ENCODE measurements around the gene ATRIP. TPM values are rescaled to one million over a fixed set of nuclear protein-coding genes. Genes with fewer than 3 reads are reported as not detected.

Gene ATRIP
- total and polyA plus RNA-seq, 2 donors from 2014 or later: 5.4 to 6.7 TPM

DNA sequence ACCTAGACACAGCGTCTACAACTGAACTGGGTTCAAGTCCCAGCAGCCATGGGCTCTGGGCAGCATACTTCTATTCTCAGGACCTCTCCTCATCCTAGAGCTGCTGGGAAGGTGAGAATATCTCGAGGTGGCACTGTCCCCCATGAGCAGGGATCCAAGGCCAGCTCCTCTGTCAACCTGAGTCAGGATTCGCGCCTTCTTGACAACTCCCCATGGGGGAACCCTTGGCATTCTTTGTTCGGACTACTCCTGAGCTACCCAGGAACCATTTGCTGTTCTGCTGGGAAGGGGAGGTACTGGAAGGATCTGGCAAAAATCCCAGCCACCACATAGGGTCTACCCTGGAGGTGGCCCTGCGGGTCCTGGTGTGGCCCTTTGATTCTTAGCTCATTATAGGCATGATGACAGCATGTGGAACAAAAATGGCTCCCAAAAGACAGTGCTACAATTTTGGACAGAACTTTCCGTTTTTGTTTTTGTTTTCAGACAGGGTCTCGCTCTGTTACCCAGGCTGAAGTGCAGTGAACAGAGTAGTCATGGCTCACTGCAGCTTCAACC, 38.9 kb upstream of the ATRIP start:
- no peak overlapping the region for H3K27ac ChIP-seq (ENCODE audit: low read depth in 2 of 2, low read length in 2 of 2)
- no peaks in the 10 kb centered on the region for H3K4me1 ChIP-seq (ENCODE audit: control insufficient read depth in 2 of 3, insufficient read depth in 2 of 3, low read depth in 1 of 3, low read length in 3 of 3)
- no peak overlapping the region for H3K4me3 ChIP-seq (ENCODE audit: low read length in 3 of 3)
- H3K27me3 ChIP-seq (ENCODE audit: control insufficient read depth, insufficient read depth, low read length): no peaks in the 10 kb centered on the region
- no peak for TF ChIP-seq CTCF (IDR thresholded peaks at IDR 0.05; ENCODE audit: borderline replicate concordance, extremely low read depth, insufficient read depth)
- H3K36me3 ChIP-seq (ENCODE audit: control insufficient read depth in 2 of 3, insufficient read depth in 3 of 3, low read length in 3 of 3): peaks cover 0 to 55% (median 54%) of the 10 kb centered on the region in 3 donors
- intact Hi-C loops (cut with DNase I): no loop called here
- DNase-seq: peak in 1 of 5 donors; percentile 6
- no peak for FAIRE-seq
- H3K9me3 ChIP-seq (ENCODE audit: control insufficient read depth in 2 of 3, insufficient read depth in 1 of 3, low read length in 3 of 3): no peaks in the 10 kb centered on the region
- no peak overlapping the region for H3K9ac ChIP-seq (ENCODE audit: low read length in 3 of 3)

DNA sequence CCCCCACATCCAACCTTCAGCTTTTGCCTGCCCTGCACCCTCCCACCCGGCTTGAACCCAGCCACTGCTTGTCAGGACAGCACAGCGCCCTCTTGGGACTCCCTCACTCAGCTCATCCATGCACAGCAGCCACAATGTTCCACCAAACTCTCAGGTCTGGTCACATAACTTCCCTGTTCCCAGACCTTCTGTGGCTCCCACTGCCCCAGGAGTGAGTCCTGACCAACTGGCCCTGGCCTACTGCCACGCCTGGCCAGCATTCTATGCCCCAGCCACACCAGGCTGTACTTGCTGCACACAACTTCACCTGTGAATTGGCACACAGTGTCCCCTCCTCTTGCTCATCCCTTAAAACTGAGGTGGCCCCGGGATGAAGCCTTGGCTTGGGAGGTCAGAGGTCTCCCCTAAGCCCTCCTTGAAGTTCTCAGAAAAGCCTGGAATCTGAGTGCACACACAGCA, 37.7 kb upstream of the ATRIP start:
- Histone ChIP-seq H3K9ac (ENCODE audit: low read length in 3 of 3) (no peak overlapping the region), H3K4me1 (ENCODE audit: control insufficient read depth in 2 of 3, insufficient read depth in 2 of 3, low read depth in 1 of 3, low read length in 3 of 3) (no peaks in the 10 kb centered on the region), H3K4me3 (ENCODE audit: low read length in 3 of 3) (no peak overlapping the region), H3K27me3 (ENCODE audit: control insufficient read depth, insufficient read depth, low read length) (no peaks in the 10 kb centered on the region), H3K36me3 (ENCODE audit: control insufficient read depth in 2 of 3, insufficient read depth in 3 of 3, low read length in 3 of 3) (peaks cover 0 to 65% (median 61%) of the 10 kb centered on the region in 3 donors), H3K27ac (ENCODE audit: low read depth in 2 of 2, low read length in 2 of 2) (no peak overlapping the region), H3K9me3 (ENCODE audit: control insufficient read depth in 2 of 3, insufficient read depth in 1 of 3, low read length in 3 of 3) (no peaks in the 10 kb centered on the region)
- FAIRE-seq (no peak), DNase-seq (peak in 2 of 5 donors; percentile 7 to 28)
- intact Hi-C loops (cut with DNase I): no loop called here
- no peak for TF ChIP-seq CTCF (IDR thresholded peaks at IDR 0.05; ENCODE audit: borderline replicate concordance, extremely low read depth, insufficient read depth)

DNA sequence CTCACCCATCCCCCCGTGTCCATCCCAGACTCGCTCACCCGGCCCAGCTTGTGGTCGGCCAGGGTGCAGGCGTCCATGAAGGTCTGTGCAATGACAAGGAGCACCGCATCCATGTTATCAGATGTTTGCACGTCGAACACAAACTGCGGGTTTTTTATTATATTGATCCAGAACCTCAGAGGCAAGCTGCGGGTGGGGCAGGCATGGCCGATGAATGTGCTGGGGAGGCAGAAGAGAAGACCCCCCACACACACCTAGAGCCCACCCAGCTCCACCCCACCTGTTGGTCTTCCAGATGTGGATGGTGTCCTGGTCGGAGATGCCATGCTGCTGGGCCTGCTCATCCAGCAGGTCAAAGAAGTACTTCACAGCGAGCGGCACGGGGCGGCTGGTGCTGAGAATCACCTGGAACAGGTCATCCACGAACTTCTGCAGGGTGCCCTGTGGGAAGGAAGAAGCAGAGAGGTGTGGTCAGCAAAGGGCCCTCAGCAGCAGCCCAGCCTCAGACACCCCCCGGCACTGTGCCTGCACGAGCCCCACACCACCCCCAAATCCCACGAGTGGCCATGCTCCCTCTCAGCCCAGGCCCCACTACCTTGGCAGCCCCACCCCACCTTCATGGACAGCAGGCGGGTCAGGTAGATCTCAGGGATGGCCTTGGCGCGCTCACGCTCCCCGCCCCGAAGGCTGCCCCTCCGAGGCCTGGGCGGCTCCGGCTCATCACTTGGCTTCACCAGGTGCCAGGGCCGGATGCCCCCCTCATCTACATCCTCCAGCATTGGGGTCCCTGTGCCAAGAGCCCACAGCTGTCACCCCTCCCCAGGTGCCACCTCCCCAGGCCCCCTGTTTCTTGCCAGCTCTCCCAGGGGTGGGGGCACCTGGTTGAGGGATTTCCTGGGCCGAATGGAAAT, 37.0 kb upstream of the ATRIP start:
- intact Hi-C loops (cut with DNase I): no loop called here
- DNase-seq (peak in 3 of 5 donors; percentile 4 to 66 (median 31)), FAIRE-seq (no peak)
- Histone ChIP-seq H3K4me1 (ENCODE audit: control insufficient read depth in 2 of 3, insufficient read depth in 2 of 3, low read depth in 1 of 3, low read length in 3 of 3) (no peaks in the 10 kb centered on the region), H3K27ac (ENCODE audit: low read depth in 2 of 2, low read length in 2 of 2) (no peak overlapping the region), H3K9me3 (ENCODE audit: control insufficient read depth in 2 of 3, insufficient read depth in 1 of 3, low read length in 3 of 3) (no peaks in the 10 kb centered on the region), H3K9ac (ENCODE audit: low read length in 3 of 3) (no peak overlapping the region), H3K36me3 (ENCODE audit: control insufficient read depth in 2 of 3, insufficient read depth in 3 of 3, low read length in 3 of 3) (peaks cover 4 to 66% (median 61%) of the 10 kb centered on the region in 3 donors), H3K27me3 (ENCODE audit: control insufficient read depth, insufficient read depth, low read length) (no peaks in the 10 kb centered on the region), H3K4me3 (ENCODE audit: low read length in 3 of 3) (no peak overlapping the region)
- TF ChIP-seq CTCF (IDR thresholded peaks at IDR 0.05; ENCODE audit: borderline replicate concordance, extremely low read depth, insufficient read depth): no peak
